Transverse colon (tissue), 4 donors: ENCODE results near the gene PLCH1. TPM values are rescaled to one million over a fixed set of nuclear protein-coding genes. Genes with fewer than 3 reads are reported as not detected.

ENCODE experiments used
- DNase-seq: peaks from one replicate; pipeline ENCODE4 v3.0.0-alpha.2; 2019
- H3K27ac ChIP-seq, 4 donors: fragments of 200-600 bp; sonication (generic); 2 replicates each; pipeline ENCODE4 v1.5.1; 2016 to 2018; ENCODE audit warnings: inconsistent platforms in 4 of 4
- H3K27me3 ChIP-seq: fragments of 200-600 bp; sonication (generic); 2 replicates; pipeline ENCODE4 v1.5.1; 2017; ENCODE audit warnings: inconsistent platforms
- H3K36me3 ChIP-seq, 4 donors: fragments of 200-600 bp; sonication (generic); 2 replicates each; pipeline ENCODE4 v1.5.1; 2017 to 2019; ENCODE audit warnings: inconsistent platforms in 4 of 4
- H3K4me1 ChIP-seq, 4 donors: fragments of 200-600 bp; sonication (generic); 2 replicates each; pipeline ENCODE4 v1.5.1; 2017 to 2020; ENCODE audit warnings: inconsistent platforms in 4 of 4
- H3K4me3 ChIP-seq, 4 donors: fragments of 200-600 bp; sonication (generic); 1 replicate in 1 of 4; 2 replicates in 3 of 4; pipeline versions ENCODE4 v1.5.1 to v1.6.1; 2017 to 2019; ENCODE audit warnings: inconsistent platforms in 4 of 4
- H3K9me3 ChIP-seq, 2 donors: fragments of 200-600 bp; sonication (generic); 2 replicates each; pipeline ENCODE4 v1.5.1; 2017 to 2019; ENCODE audit warnings: inconsistent platforms in 2 of 2
- CTCF ChIP-seq, 5 experiments: fragments of 200-600 bp in 3 of 5; fragments of 450-650 bp in 2 of 5; sonication (generic) in 3 of 5; IDR thresholded peaks; 1 replicate in 2 of 5; 2 replicates in 3 of 5; pipeline ENCODE4 v1.5.1; 2016 to 2017; ENCODE audit warnings: antibody characterized with exemption in 5 of 5, inconsistent platforms in 3 of 5, mild to moderate bottlenecking in 2 of 5, moderate library complexity in 1 of 5
- EP300 ChIP-seq: sonication (generic); formaldehyde crosslinking; IDR thresholded peaks from one replicate; pipeline ENCODE4 v1.6.1; 2017; ENCODE audit warnings: antibody characterized with exemption, low read depth
- POLR2A ChIP-seq: fragments of 450-650 bp; IDR thresholded peaks from one replicate; pipeline ENCODE4 v1.6.1; 2016; ENCODE audit warnings: antibody characterized with exemption, mild to moderate bottlenecking, moderate library complexity
- POLR2AphosphoS5 ChIP-seq, 3 donors: sonication (generic); formaldehyde crosslinking; IDR thresholded peaks; one replicate each; pipeline ENCODE4 v1.6.1; 2016; ENCODE audit warnings: antibody characterized with exemption in 3 of 3
- WGBS, 2 donors: methylation state at CpG; one replicate each; pipeline ENCODE4 v1.1.5; 2018; ENCODE audit warnings: low coverage in 1 of 2; 5-methylcytosine and 5-hydroxymethylcytosine counted together
- in situ Hi-C, 4 donors: fragments of 200-750 bp; cut with MboI; loops; one replicate each; pipeline versions ENCODE4 v1.15.0 to v1.15.1; 2017; ENCODE audit warnings: low sequenced_read_pairs in 3 of 4, low pct_ligation_motif_present in 1 of 4, low pct_unique_long_range_greater_than_20kb in 1 of 4
- intact Hi-C: fragments of 100-400 bp; cut with DNase I; formaldehyde crosslinking; loops from one replicate; pipeline ENCODE4 v1.15.1; 2023; ENCODE audit warnings: low total_unique reads
- total RNA-seq, 4 donors: library from RNA; depleted of rRNA; stranded (reverse); fragments of >200 nt; gene quantifications; one replicate each; pipeline ENCODE4 v1.1.0, GENCODE V29; 2016

Gene PLCH1
- total RNA-seq, 4 donors from 2014 or later: 8.2 to 33.4 (median 8.5) TPM

GRCh38 chr3:155656466-155656865, 88.4 kb downstream of the PLCH1 start:
- peaks cover 0 to 20% (median under 1%) of the 10 kb centered on the region in 4 donors for H3K4me1 ChIP-seq
- 85 to 93% methylated on average over 1 of the region's 1 CpG for WGBS, 2 donors
- no peaks in the 10 kb centered on the region for H3K9me3 ChIP-seq
- in situ Hi-C loops (no loop called here), intact Hi-C loops (no loop called here)
- no peak for TF ChIP-seq POLR2AphosphoS5 (IDR thresholded peaks at IDR 0.05)
- no peak for TF ChIP-seq CTCF (IDR thresholded peaks at IDR 0.05)
- no peak for TF ChIP-seq EP300
- TF ChIP-seq POLR2A: no peak
- H3K36me3 ChIP-seq: no peaks in the 10 kb centered on the region
- no peaks in the 10 kb centered on the region for H3K27me3 ChIP-seq
- no peak overlapping the region for H3K4me3 ChIP-seq
- H3K27ac ChIP-seq: no peak overlapping the region
- DNase-seq: no peak

GRCh38 chr3:155651489-155652218, 93.2 kb downstream of the PLCH1 start:
- DNase-seq: no peak
- intact Hi-C loops (no loop called here), in situ Hi-C loops (no loop called here)
- peaks cover 0 to 9% (median 0%) of the 10 kb centered on the region in 4 donors for H3K4me1 ChIP-seq
- H3K9me3 ChIP-seq: no peaks in the 10 kb centered on the region
- no peak for TF ChIP-seq POLR2AphosphoS5 (IDR thresholded peaks at IDR 0.05)
- TF ChIP-seq POLR2A: no peak
- TF ChIP-seq CTCF (IDR thresholded peaks at IDR 0.05): no peak
- TF ChIP-seq EP300: no peak
- no peak overlapping the region for H3K27ac ChIP-seq
- WGBS, 2 donors: 72 to 85% methylated on average over 3 of the region's 3 CpGs
- H3K4me3 ChIP-seq: no peak overlapping the region
- H3K27me3 ChIP-seq: no peaks in the 10 kb centered on the region
- no peaks in the 10 kb centered on the region for H3K36me3 ChIP-seq

- no peak overlapping the region for H3K4me3 ChIP-seq
- no peaks in the 10 kb centered on the region for H3K27me3 ChIP-seq
- H3K4me1 ChIP-seq: peaks cover 0 to 9% (median 0%) of the 10 kb centered on the region in 4 donors
- in situ Hi-C loops (no loop called here), intact Hi-C loops (no loop called here)
- TF ChIP-seq CTCF (IDR thresholded peaks at IDR 0.05): no peak
- no peak for DNase-seq
- no peak overlapping the region for H3K27ac ChIP-seq
- WGBS, 2 donors: 66 to 71% methylated on average over 6 of the region's 6 CpGs
- H3K36me3 ChIP-seq: no peaks in the 10 kb centered on the region
- no peaks in the 10 kb centered on the region for H3K9me3 ChIP-seq
Measured at GRCh38 chr3:155648013-155648591, 96.8 kb downstream of the PLCH1 start.

- Histone ChIP-seq H3K4me3 (no peak overlapping the region), H3K4me1 (peaks cover 0 to 9% (median 0%) of the 10 kb centered on the region in 4 donors), H3K9me3 (no peaks in the 10 kb centered on the region), H3K27ac (no peak overlapping the region), H3K27me3 (no peaks in the 10 kb centered on the region), H3K36me3 (no peaks in the 10 kb centered on the region)
- WGBS, 2 donors: 56 to 69% methylated on average over 2 of the region's 2 CpGs
- DNase-seq: no peak
- TF ChIP-seq POLR2AphosphoS5 (IDR thresholded peaks at IDR 0.05) (no peak), CTCF (IDR thresholded peaks at IDR 0.05) (no peak)
- in situ Hi-C loops (no loop called here), intact Hi-C loops (no loop called here)
Measured at GRCh38 chr3:155647206-155647605, 97.7 kb downstream of the PLCH1 start.
